ENCODE data around the gene MLF2.
"Not testable (repeated sequence)": the region's sequence is repeated elsewhere in the genome, so short reads cannot be mapped to it uniquely, and the experiment has no call there.

GRCh38 chr12:6743300-6743699, 9.6 kb downstream of the MLF2 start:
- not testable (repeated sequence) for TF ChIP-seq POLR2A, CTCF (IDR thresholded peaks at IDR 0.05)
